Measurements from ENCODE around the gene SLC6A20. TPM values are rescaled to one million over a fixed set of nuclear protein-coding genes. Genes with fewer than 3 reads are reported as not detected.

SLC6A20 gene
- total RNA-seq, 1 donor, result 0.10 TPM

DNA sequence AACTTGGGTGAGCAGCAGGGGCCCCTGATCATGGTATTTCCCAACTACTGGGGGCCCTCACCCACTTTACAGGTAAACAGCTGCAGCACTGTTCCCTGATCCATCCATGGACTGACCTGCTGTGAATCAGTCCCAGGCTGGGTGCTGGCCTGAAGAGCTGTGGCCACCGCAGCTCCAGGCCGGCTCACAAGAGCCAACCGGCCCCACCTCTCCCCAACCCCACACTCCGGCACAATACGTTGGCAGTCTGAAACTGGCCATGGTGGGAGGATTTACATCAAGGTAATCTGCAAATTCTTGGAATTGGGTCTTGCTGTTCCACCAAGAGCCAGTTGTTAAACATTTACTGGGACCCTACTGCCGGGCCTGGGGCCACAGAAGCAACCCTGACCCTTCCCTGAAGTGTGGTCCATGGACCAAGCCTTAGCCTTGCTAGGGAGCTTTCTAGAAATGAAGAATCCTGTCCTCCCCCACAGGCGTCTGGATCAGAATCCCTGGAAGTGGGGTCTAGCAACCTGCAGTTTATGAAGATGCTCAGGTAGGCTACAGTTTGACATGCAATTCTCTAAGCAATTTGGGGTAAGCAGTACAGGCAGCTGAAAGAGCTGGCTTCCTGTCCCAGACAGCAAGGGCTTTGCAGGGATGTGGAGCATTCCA lies 3.7 kb downstream of the SLC6A20 start:
- peaks cover 8% of the 10 kb centered on the region for H3K9me3 ChIP-seq (ENCODE audit: low read depth, low read length)
- H3K27me3 ChIP-seq (ENCODE audit: insufficient read depth, low read length), result peaks cover 38% of the 10 kb centered on the region
- peaks cover 19% of the 10 kb centered on the region for H3K4me1 ChIP-seq (ENCODE audit: insufficient read depth, low read length)
- no peak overlapping the region for H3K4me3 ChIP-seq (ENCODE audit: low read length)

DNA sequence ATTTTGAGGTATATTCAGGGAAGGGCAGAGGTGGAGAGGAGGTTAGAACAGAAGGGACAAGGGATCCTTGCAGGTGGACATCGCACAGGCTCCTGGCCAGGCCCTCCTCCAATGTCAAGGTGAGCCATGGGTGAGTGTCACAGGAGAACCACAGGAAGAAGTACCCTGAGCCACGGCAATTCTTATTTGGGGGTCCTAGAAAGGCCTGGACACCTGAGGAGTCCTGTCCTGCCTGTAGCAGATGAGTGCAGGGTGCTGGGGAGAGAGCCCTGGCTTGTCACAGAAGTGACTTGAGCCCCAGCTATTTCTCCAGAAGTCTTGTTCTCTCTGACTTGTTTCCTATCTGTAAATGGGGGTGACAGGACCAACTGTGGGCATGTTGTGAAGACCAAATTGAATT lies 4.3 kb downstream of the SLC6A20 start:
- Histone ChIP-seq H3K4me3 (ENCODE audit: low read length) (no peak overlapping the region), H3K9me3 (ENCODE audit: low read depth, low read length) (peaks cover 8% of the 10 kb centered on the region), H3K4me1 (ENCODE audit: insufficient read depth, low read length) (peaks cover 19% of the 10 kb centered on the region), H3K27me3 (ENCODE audit: insufficient read depth, low read length) (peaks cover 32% of the 10 kb centered on the region)

DNA sequence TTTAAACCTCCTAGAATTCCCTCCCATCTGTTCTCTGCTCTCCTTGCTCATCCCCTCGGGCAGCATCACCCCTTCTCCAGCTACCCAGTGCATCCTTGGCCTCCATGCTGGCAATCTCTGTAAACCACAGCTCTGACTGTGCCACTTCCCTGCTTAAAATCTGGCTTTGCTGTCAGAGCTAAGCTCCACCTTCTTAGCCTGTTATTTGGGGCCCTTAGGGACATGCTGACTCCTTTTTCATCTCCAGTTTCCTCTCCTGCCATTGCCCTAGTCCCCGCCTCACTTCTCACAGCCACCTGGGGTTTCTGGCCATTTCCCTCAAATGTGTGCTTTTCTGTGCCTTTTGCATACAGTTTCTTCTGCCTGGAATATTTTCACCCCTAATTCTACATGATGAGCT lies 5.7 kb downstream of the SLC6A20 start:
- peaks cover 5% of the 10 kb centered on the region for H3K4me1 ChIP-seq (ENCODE audit: insufficient read depth, low read length)
- peaks cover 17% of the 10 kb centered on the region for H3K27me3 ChIP-seq (ENCODE audit: insufficient read depth, low read length)
- H3K4me3 ChIP-seq (ENCODE audit: low read length), result no peak overlapping the region
- peaks cover 8% of the 10 kb centered on the region for H3K9me3 ChIP-seq (ENCODE audit: low read depth, low read length)

DNA sequence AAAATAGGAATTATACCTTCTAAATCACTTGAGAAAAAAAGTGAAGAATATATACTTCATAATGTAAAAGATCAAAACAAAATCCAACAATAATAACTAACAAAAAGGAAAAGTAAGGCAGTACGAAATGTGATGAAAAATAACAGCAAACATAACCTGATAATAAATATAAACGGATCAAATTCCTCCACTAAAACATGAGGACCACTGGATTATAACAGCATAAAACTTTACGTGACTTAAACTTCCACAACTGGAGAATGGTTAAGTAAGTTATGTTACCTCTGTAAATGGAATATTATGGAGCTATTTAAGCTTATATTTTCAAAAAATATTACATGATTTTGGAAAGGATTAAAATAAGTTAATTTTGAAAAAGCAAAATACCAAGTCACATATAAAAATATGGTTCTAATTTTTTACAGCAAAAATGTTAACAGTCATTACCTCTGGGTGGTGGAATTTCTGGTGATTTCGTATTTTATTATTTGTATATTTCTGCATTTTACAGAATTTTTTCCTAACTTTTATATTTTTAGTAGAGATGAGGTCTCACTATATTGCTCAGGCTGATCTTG lies 7.0 kb downstream of the SLC6A20 start:
- H3K9me3 ChIP-seq (ENCODE audit: low read depth, low read length), result peaks cover 8% of the 10 kb centered on the region
- peaks cover 5% of the 10 kb centered on the region for H3K27me3 ChIP-seq (ENCODE audit: insufficient read depth, low read length)
- H3K4me1 ChIP-seq (ENCODE audit: insufficient read depth, low read length), result peaks cover 5% of the 10 kb centered on the region
- H3K4me3 ChIP-seq (ENCODE audit: low read length), result no peak overlapping the region

DNA sequence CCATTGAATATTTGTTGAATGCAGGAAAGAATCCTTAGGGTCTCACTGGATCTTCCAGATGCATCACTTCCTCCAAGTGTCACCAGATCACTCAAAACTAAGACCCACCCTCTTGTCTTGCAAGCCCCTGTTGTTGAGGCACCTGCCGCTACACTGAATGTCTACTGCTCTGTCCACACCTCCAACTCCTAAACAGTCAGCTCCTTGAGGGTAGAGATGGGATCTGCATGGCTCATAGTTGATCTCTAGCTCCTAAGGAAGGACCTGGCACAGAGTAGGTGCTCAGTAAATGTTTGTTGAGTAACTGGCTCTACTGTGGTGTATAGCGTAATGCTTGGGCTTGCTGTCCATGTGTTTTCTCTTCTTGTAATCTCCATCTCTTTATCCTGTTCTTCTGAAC lies 8.8 kb downstream of the SLC6A20 start:
- Histone ChIP-seq H3K4me3 (ENCODE audit: low read length) (no peak overlapping the region), H3K9me3 (ENCODE audit: low read depth, low read length) (peaks cover 8% of the 10 kb centered on the region), H3K4me1 (ENCODE audit: insufficient read depth, low read length) (peaks cover 5% of the 10 kb centered on the region), H3K27me3 (ENCODE audit: insufficient read depth, low read length) (no peaks in the 10 kb centered on the region)

DNA sequence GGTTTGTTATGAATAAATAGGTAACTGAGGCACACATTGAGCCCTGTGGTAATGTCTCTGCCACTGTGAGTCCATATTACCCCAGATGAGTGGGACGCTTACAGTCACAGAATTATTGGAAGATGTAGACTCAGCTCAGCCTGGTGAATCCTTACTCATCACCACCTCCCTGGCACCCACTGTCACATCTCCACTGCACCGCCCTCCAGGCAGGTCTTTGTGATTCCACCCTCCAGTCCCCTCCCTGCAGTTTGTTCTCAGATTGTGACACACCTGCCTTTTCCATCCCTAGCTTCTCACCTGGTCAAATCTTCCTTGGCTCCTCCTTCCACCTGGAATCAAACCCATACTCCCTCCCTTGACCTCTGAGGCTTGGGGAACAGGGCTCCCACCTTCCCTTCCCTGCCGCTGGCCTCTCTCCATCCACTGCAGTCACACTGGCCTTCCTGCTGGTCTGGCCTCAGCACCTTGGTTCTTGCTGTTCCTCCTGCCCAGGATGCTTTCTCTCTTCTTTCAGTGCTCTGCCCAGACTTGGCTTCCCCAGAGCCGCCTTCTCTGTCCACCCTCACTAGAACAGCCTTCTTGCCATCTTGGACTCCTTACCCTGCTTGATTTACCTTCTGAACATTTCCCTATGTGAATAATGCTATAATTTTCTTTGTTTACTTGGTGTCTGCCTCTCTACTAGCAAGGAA lies 9.4 kb downstream of the SLC6A20 start:
- Histone ChIP-seq H3K4me1 (ENCODE audit: insufficient read depth, low read length) (peaks cover 3% of the 10 kb centered on the region), H3K4me3 (ENCODE audit: low read length) (no peak overlapping the region), H3K27me3 (ENCODE audit: insufficient read depth, low read length) (no peaks in the 10 kb centered on the region), H3K9me3 (ENCODE audit: low read depth, low read length) (peaks cover 8% of the 10 kb centered on the region)

DNA sequence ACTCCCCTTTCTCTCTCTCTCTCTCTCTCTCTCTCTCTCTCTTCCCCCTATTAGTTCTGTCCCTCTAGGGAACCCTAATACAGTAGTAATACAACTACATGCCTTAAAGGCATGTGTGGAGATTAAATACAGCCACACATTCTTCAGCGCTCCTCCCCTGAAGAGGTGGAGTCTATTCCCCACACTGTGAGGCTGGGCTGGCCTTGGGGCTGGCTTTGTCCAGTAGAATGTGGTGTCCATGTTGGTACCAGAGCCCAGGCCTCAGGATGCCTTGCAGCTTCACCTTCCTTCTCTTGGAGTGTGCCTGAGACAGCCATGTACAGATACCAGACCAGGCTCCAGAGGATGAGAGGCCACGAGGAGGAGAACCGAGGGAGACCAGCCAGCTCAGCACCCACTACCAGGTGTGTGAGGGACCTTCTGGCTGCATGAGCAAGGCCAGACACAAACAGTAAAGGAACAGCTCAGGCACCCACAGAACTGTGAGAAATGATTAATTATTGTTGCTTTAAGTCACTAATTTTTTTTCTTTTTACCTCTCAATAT lies 10.7 kb downstream of the SLC6A20 start:
- no peak overlapping the region for H3K4me3 ChIP-seq (ENCODE audit: low read length)
- H3K4me1 ChIP-seq (ENCODE audit: insufficient read depth, low read length), result no peaks in the 10 kb centered on the region
- no peaks in the 10 kb centered on the region for H3K27me3 ChIP-seq (ENCODE audit: insufficient read depth, low read length)

DNA sequence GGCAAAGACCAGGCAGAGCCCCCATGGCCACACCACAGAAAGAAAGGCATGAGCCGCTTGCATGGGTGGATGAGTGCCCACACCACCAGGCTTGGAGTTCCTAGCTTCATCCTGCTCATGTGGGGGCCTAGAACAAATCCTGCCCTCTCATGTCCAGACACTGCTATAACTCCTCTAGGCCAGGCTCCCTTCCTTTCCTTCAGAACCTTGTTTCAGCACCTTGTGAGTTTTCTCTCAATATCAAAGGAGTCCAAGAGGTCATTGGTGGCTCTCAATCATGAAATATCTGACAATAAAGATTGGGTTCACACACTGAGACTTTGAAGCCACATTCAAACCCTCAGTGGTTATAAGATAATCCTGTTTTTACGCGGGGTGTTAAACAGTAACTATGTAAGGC lies 12.7 kb downstream of the SLC6A20 start:
- H3K27me3 ChIP-seq (ENCODE audit: insufficient read depth, low read length), result no peaks in the 10 kb centered on the region
- no peaks in the 10 kb centered on the region for H3K9me3 ChIP-seq (ENCODE audit: low read depth, low read length)
- no peaks in the 10 kb centered on the region for H3K4me1 ChIP-seq (ENCODE audit: insufficient read depth, low read length)
- no peak overlapping the region for H3K4me3 ChIP-seq (ENCODE audit: low read length)

More for the DNA sequence above, 10.7 kb downstream of the SLC6A20 start:
- H3K9me3 ChIP-seq (ENCODE audit: low read depth, low read length), result peaks cover 8% of the 10 kb centered on the region

DNA sequence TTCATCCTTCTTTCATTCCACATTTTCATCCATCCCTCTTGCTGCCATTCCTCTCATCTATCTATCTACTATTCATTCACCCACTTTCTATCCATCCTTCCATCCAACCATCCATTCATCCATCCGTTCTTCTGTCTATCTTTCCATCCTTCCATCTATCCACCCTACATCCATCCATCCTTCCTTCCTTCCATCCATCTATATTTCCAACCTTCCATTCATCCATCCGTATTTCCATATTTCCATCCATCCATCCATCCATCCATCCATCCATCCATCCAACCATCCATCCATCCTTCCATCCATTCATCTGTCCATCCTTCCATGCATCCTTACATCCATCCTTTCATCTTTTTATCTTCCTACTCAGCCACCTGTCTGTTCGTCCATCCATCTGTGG lies 14.0 kb downstream of the SLC6A20 start:
- Histone ChIP-seq H3K4me3 (ENCODE audit: low read length) (no peak overlapping the region), H3K27me3 (ENCODE audit: insufficient read depth, low read length) (no peaks in the 10 kb centered on the region), H3K4me1 (ENCODE audit: insufficient read depth, low read length) (no peaks in the 10 kb centered on the region), H3K9me3 (ENCODE audit: low read depth, low read length) (no peaks in the 10 kb centered on the region)

DNA sequence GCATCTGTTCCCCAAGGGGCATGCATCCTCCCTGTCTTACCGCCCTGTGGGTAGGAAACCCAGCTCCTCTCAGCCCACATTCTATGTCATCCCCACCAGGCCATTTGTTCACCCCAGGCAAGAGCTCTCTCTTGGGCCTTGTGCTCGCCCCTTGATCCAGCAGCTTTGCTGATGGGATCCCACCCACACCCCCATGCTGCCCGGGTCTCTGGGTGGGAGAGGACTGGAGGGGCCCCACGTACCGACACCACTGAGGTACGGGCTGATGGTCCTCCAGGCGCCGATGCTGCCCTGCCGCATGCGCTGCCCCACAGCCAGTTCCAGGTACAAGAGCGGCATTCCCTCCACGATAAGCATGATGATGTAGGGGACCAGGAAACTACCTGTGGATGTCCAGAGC lies 14.5 kb downstream of the SLC6A20 start:
- H3K27me3 ChIP-seq (ENCODE audit: insufficient read depth, low read length), result no peaks in the 10 kb centered on the region
- H3K4me3 ChIP-seq (ENCODE audit: low read length), result no peak overlapping the region
- H3K9me3 ChIP-seq (ENCODE audit: low read depth, low read length), result no peaks in the 10 kb centered on the region
- H3K4me1 ChIP-seq (ENCODE audit: insufficient read depth, low read length), result no peaks in the 10 kb centered on the region

DNA sequence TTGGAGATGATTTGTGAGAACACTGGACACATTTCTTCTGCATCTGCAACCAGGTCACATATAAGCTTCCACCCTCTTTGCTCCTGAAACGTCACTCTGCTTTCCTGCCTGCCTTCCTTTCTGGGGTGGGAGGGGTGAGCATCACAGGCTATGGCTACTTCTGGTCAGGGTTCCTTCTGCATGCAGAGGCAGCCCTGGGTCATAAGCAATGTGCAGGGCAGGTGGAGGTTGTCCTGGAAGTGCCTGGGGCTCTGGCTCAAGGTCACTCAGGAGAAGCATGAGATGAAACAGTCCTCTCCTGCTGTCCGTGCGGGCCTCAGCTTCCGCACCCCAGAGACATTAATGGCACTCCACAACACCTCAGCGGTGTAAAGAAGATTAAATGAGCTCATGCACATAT lies 15.1 kb downstream of the SLC6A20 start:
- no peaks in the 10 kb centered on the region for H3K4me1 ChIP-seq (ENCODE audit: insufficient read depth, low read length)
- no peaks in the 10 kb centered on the region for H3K9me3 ChIP-seq (ENCODE audit: low read depth, low read length)
- no peaks in the 10 kb centered on the region for H3K27me3 ChIP-seq (ENCODE audit: insufficient read depth, low read length)
- H3K4me3 ChIP-seq (ENCODE audit: low read length), result no peak overlapping the region

DNA sequence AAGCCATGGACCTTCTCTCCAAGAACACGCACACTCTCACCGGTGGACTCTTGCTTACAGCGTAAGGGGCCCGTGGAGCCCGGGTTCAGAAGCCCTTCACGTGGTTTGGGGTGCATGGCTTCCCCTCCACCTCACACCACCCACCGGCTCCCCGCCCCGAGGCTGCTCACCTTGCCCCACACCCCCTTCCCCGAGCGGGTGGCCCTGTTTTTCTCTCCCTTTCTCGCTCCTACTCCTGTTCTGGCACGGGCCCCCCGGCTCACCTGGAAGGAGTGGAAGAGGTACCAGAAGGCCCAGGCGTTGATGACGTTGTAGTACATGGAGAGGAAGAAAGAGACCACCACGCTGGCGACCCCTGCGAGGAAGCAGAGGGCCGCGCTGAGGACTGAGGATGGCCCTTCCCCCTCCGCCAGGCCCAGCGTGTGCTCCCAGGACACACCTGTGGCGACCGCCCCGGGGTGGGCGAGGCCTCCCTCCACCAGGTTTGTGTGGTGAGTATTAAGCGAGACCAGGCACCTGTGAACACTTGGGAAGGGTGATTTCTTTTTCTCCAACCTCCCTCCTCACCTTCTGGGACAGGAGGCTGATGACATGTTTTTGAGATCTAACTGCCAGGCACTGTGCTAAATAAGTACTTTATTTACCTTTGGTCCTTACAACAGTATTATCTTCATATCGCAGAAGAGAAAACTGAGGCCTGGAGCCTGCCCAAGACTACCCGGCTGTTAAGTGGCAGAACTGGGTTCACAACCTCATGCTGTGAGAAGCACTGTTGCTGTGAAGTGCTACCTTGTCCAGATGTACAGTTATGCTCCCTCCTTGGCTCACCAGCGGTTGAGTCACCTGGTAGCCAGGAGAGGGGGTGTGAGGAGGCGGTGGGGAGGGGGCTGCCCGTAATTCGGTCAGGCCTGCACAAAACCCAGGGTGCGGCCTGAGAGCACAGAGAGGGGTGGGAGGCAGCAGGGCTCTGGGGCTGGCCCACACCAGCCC lies 16.3 kb downstream of the SLC6A20 start:
- H3K4me1 ChIP-seq (ENCODE audit: insufficient read depth, low read length), result no peaks in the 10 kb centered on the region
- no peaks in the 10 kb centered on the region for H3K27me3 ChIP-seq (ENCODE audit: insufficient read depth, low read length)
- no peak overlapping the region for H3K4me3 ChIP-seq (ENCODE audit: low read length)
- H3K9me3 ChIP-seq (ENCODE audit: low read depth, low read length), result no peaks in the 10 kb centered on the region

DNA sequence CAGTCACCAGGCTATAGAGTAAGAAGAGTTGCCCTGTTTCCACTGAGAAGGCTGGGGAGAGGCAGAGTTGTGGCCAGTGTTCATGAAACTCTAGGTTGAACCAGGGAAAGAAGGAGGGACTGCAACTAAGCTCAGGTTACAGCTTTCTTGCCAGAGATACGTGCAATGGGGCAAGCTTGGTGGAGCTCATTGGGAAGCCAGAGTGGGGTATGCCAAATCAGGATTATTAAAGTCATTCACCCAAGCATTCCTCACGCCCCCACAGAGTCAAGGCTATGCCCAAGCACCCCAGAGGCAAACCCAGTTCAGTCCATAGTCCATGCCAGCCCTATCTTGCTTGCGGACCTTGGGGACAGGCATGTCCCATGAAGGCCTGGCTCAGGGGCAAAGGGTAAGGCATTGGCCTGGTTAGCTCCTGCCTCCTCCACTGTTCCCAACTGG lies 17.6 kb downstream of the SLC6A20 start:
- Histone ChIP-seq H3K4me3 (ENCODE audit: low read length) (no peak overlapping the region), H3K9me3 (ENCODE audit: low read depth, low read length) (no peaks in the 10 kb centered on the region), H3K27me3 (ENCODE audit: insufficient read depth, low read length) (no peaks in the 10 kb centered on the region), H3K4me1 (ENCODE audit: insufficient read depth, low read length) (no peaks in the 10 kb centered on the region)

DNA sequence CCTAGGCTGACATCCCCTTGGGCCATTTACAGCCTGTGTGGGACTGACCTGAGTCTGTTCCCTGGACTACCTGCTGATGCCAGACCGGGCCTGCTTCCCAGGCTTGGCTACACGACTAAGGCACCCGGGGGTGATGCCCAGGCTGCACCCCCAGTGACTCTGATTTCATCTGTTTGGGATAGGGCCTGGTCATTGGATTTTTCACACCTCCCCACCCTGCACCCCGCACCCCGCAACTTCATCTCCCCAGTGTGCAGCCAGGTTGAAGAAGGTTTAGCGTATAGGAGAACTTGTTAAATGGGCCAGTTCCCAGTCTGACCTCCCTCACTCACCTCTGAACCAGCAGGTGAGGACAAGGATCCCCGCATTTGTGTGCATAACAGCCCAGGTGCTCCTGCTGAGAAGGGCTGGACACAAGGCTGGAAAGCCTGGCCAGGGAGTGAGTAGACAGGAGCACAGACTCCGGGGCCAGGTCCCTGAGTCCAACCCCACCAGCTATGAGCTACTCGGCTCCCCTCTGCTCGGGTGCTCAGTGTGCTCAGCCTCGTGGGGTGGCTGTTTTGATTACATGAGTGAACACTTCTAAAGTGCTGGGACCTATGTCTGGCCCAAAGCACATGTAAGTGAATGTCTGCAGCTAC lies 18.5 kb downstream of the SLC6A20 start:
- H3K9me3 ChIP-seq (ENCODE audit: low read depth, low read length), result no peaks in the 10 kb centered on the region
- H3K4me3 ChIP-seq (ENCODE audit: low read length), result no peak overlapping the region
- H3K27me3 ChIP-seq (ENCODE audit: insufficient read depth, low read length), result no peaks in the 10 kb centered on the region
- no peaks in the 10 kb centered on the region for H3K4me1 ChIP-seq (ENCODE audit: insufficient read depth, low read length)
